GM18505 (cell line): ENCODE results near the gene CRYZL1.
"Not testable (repeated sequence)": the region's sequence is repeated elsewhere in the genome, so short reads cannot be mapped to it uniquely, and the experiment has no call there.

Experiments used
- ATAC-seq: cut with Tn5 transposase; IDR thresholded peaks from one replicate; pipeline ENCODE4 v1.9.1; 2021; ENCODE audit not compliant: unreplicated experiment
- POLR2A ChIP-seq: IDR thresholded peaks from 4 replicates; pipeline ENCODE4 v1.6.1; 2011; ENCODE audit warnings: borderline replicate concordance; ENCODE audit not compliant: insufficient read depth, insufficient read length; ENCODE audit errors: extremely low read depth

CRYZL1 gene

DNA sequence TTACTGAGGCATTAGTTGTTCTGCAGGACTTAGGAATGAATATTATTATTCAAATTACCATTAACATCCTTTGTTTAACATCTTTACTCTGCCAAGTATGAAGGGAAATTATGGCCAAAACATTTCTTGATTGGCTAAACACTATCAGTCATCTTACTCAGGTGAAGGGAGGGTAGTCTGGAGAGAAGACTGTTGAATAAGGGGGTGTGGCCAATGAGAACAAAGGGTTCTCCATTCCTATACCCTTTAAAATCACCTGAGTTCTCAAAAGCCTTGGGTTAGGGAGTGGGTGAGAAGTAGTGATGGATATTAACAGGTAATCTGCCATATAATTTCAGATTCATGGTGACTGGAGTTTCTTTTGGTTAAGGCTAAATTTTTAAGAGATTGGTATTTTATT lies 19.3 kb downstream of the CRYZL1 start:
- no peak for ATAC-seq
- no peak for TF ChIP-seq POLR2A

GRCh38 chr21:33619726-33620125 lies 21.8 kb downstream of the CRYZL1 start:
- no peak for TF ChIP-seq POLR2A
- ATAC-seq, result no peak

GRCh38 chr21:33618407-33618806 lies 23.1 kb downstream of the CRYZL1 start:
- no peak for ATAC-seq
- TF ChIP-seq POLR2A, result no peak

GRCh38 chr21:33617565-33617964 lies 24.0 kb downstream of the CRYZL1 start:
- ATAC-seq, result not testable (repeated sequence)

GRCh38 chr21:33611006-33611744 lies 30.4 kb downstream of the CRYZL1 start:
- no peak for TF ChIP-seq POLR2A
- no peak for ATAC-seq

- no peak for TF ChIP-seq POLR2A
- no peak for ATAC-seq
These were observed 33.0 kb downstream of the CRYZL1 start for GRCh38 chr21:33608559-33608958.

DNA sequence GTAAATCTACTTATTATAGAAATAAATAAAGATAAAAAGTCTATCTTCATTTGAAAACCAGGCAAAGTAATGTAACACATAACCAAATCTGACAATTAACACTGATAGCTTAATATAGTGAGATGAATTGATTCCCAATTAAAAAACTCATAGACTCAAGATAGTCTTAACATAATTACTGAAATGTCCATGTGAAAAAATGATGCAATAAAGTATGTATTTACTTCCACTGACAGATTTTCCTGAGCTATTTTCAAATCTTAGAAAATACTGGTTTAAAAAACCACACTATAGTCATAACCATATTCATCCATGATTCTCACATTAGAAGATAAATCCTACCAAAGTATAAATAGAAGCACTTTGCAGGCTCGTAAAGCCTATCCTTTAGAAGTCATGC lies 43.5 kb downstream of the CRYZL1 start:
- no peak for TF ChIP-seq POLR2A
- no peak for ATAC-seq

- peak; percentile 91 for ATAC-seq
- peak; percentile 84 for TF ChIP-seq POLR2A
These were observed 52.8 kb downstream of the CRYZL1 start, which contains the start of gene DONSON for GRCh38 chr21:33588485-33589335. DONSON (minus strand) TSS chr21:33588684; CDS start chr21:33588641, 43 bp downstream.

DNA sequence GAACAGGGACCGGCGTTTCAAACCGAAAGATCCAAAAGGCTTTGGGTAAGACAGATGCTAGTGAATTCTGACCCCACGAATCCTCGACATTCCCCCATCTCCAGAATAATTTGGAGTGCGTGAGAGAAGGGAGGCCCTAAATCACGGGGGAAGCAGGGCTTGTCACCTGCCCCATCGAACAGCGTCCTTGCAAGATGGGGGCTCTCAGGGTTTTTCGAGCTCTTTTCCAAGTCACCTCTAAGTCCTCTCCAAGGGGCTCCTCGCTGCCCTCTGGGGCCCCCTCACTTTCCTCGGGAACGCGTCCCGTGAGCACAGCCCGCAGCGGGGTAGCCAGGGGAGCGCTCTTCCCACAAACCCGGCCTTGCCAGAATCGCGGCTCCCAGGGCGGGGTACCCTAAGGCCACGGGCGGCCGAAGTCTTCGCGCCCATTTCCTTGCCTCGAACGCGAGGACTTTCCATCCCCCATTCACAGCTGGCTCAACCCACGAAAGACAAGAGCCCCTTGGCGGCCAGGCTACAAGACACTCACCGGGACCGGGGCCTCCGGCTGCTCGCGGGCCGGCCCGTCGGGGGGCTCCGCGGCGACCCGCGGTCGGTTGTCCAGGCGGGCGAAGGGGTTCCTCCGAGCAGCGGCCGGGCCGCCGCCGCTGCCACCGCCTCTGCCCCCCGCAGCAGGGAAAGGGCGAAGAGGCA lies 53.6 kb downstream of the CRYZL1 start:
- peak; percentile 32 for ATAC-seq
- no peak for TF ChIP-seq POLR2A

DNA sequence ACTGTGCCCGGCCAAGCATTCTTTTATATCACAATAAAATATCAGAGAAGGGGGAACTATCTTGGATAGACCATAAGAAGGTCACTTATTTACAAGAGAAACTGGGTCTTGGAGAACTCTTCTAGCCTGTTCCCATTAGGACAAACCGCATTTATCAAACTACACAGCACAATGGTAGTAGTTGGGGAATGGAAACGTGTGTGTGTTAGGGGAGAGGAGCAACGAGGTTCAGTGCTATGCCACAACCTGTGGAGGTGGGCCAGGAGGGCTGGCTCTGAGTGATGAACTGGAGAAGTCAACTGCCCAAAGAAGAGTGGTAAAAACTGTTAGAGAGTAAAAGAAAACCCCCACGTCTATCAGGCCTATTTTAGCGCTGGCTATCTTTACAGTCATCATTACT lies 54.6 kb downstream of the CRYZL1 start:
- ATAC-seq, result no peak
- TF ChIP-seq POLR2A, result no peak

DNA sequence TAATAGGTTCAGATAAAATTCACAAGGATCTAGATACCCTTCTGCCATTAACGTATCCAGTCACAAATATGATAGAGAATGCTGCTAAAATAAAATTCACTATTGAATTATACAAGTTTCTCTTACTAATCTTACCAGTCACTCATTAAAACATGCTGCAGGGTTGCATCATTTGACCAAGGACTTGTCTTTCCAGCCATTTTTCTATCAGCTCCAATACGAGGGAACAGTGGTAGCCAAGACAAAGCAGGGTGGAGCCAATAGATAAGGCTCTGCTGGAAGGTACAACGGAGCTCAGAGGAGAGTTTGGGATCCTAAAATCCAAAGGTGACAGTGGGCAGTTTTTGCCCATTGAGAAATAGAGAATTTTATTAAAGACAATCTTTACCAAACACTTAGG lies 57.1 kb downstream of the CRYZL1 start:
- no peak for ATAC-seq
- TF ChIP-seq POLR2A, result no peak

- TF ChIP-seq POLR2A, result no peak
- no peak for ATAC-seq
These were observed 62.5 kb downstream of the CRYZL1 start for GRCh38 chr21:33578959-33579542.

GRCh38 chr21:33578214-33578613 lies 63.3 kb downstream of the CRYZL1 start:
- ATAC-seq, result no peak
- TF ChIP-seq POLR2A, result no peak

DNA sequence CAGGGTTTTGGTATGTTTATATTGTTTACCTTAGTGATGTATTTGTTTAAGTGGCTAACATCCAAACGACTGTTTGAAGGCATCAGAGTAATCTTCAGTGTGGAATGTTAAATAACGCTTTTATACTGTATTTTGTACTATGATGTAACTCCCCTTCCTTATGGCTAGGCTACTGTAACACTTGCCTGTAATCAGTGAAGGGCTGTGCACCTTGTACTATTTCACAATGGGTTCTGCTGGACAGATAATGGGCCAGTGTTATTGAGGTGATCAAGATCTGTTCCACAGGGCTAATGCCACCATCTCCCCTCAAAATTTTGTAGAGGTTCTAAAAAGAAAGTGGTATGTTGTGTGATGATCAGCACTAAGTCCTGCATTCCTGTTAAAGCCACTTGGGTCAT lies 64.8 kb downstream of the CRYZL1 start:
- ATAC-seq, result not testable (repeated sequence)
